ENCODE measurements around the gene MROH7.

DNA sequence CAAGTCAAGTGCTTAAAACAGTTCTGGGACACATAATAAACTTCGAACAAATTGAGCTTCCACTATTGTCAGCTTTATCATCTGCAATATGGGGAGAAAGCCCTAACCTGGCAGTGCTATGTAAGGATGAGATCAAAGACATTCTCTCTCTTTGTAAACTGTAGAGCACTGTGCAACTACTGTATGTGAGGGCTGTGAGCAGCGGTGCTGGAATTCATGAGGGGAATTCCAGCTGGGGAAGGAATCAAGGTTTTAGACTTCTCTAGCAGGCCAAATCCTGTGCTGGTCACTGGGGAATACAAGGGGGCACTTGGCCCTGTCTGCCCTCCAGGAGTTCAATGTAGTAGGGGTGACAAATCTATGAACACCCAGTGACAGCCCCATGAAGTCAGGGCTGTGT, 27.6 kb upstream of the MROH7 start:
- TF ChIP-seq, protein P1, sequence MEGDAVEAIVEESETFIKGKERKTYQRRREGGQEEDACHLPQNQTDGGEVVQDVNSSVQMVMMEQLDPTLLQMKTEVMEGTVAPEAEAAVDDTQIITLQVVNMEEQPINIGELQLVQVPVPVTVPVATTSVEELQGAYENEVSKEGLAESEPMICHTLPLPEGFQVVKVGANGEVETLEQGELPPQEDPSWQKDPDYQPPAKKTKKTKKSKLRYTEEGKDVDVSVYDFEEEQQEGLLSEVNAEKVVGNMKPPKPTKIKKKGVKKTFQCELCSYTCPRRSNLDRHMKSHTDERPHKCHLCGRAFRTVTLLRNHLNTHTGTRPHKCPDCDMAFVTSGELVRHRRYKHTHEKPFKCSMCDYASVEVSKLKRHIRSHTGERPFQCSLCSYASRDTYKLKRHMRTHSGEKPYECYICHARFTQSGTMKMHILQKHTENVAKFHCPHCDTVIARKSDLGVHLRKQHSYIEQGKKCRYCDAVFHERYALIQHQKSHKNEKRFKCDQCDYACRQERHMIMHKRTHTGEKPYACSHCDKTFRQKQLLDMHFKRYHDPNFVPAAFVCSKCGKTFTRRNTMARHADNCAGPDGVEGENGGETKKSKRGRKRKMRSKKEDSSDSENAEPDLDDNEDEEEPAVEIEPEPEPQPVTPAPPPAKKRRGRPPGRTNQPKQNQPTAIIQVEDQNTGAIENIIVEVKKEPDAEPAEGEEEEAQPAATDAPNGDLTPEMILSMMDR (IDR thresholded peaks at IDR 0.05 in 4 of 5, conservative IDR thresholded peaks at IDR 0.05 in 1 of 5), result no peak
- no peak for TF ChIP-seq POLR2A (IDR thresholded peaks at IDR 0.05)

All from gastrocnemius medialis (tissue), 4 donors.